COLO668 (cell line): ENCODE data around the gene KLHL29.

Experiments
- DNase-seq: peaks from one replicate; lab custom pipeline; 2025; ENCODE audit not compliant: unreplicated experiment; lab: John Stamatoyannopoulos, UW

KLHL29 gene

DNA sequence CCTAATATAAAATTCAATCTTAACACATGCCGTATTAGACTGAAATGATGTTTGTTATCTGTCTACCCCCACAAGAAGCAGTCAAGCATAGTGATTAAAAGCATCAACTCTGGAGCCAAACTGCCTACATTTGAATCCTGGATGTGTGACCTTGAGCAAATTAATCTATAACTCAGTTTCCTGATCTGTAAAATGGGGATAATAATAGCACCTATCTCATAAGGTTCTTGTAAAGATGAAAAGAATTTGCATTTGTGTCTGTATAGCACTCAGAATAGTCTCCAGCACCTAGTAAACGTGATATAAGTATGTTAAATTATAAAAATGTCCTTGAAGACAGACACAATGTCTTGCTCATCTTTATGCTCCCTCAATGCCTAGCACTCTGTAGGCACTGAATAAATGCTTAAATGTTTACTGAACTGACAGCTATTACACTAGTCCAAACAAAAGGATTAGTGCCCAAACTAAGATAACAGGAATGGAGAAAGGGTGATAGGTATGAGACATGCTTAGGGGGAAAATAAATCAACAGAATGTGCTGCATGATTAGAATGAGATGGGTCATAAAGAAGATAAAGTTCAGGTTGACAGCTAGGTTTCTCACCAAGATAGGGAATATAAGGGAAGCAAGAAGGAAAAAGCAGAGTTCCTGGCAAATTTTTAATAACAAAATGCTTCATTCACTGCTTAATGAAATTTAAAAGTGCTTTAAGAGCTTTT, 361.3 kb downstream of the KLHL29 start:
- no peak for DNase-seq

GRCh38 chr2:23751747-23752265, 366.8 kb downstream of the KLHL29 start:
- no peak for DNase-seq

DNA sequence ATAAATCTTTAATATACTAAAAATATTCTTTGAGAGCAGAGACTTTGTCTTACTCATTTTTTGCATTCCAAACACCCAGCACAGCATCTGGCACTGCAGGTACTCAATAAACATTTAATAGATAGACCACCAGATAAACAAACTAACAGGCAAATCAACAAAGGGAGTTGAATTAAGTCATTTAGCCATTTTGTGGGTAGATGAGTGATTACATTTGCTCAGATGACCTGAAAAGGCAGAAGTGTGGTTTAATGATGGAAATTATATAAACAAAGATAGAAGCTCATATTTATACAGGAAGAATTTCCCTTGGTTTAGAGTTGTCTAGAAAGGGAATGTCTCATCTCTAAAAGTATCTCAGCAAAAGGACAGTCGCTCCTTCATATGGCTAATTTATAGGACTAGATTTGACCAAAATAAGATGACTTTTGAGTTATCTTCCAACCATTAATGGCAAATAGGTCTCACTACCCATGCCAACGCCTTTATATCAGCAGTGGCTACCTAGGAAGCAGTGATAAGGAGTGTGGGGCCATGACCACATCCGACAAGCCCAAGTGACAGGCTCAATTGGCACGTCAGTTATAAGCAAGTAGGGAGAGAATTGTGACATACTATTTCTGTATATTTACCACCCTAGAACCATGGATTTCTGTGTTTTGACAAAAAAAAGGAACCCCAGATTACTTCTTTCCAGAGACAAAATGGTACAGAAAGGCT, 368.5 kb downstream of the KLHL29 start:
- no peak for DNase-seq

- DNase-seq = no peak
Observed at GRCh38 chr2:23754970-23755369, 370.0 kb downstream of the KLHL29 start.

GRCh38 chr2:23756593-23757292, 371.8 kb downstream of the KLHL29 start:
- DNase-seq = no peak

GRCh38 chr2:23757686-23758433, 372.9 kb downstream of the KLHL29 start:
- no peak for DNase-seq
